Testis (tissue), 2 donors: Measurements from ENCODE around the gene MAGI2.

ENCODE experiments used
- CTCF ChIP-seq, 3 experiments: fragments of 450-650 bp in 2 of 3; fragments of 200-600 bp in 1 of 3; sonication (generic) in 1 of 3; IDR thresholded peaks; one replicate each; pipeline ENCODE4 v1.5.1; 2016 to 2019; ENCODE audit warnings: antibody characterized with exemption in 3 of 3, mild to moderate bottlenecking in 2 of 3, moderate library complexity in 1 of 3
- POLR2A ChIP-seq: fragments of 450-650 bp; IDR thresholded peaks from one replicate; pipeline ENCODE4 v1.6.1; 2017; ENCODE audit warnings: antibody characterized with exemption, mild to moderate bottlenecking, moderate library complexity

GRCh38 chr7:79377097-79377496, 76.4 kb downstream of the MAGI2 start:
- TF ChIP-seq POLR2A (no peak), CTCF (IDR thresholded peaks at IDR 0.05) (no peak)
